Mesenchymal stem cell (in vitro differentiated cells and primary cell): ENCODE results near the gene DPP3.

ENCODE experiments used
- DNase-seq: peaks from one replicate; pipeline ENCODE4 v3.0.0-alpha.2; 2013
- H2AFZ ChIP-seq: one replicate; pipeline ENCODE4 v1.6.1; 2013; ENCODE audit warnings: low read depth, mild to moderate bottlenecking, control low read depth, inconsistent platforms, low read length, moderate library complexity
- H2AK5ac ChIP-seq: 2 replicates; pipeline ENCODE4 v1.6.1; 2013; ENCODE audit warnings: low read length, moderate library complexity, mild to moderate bottlenecking, inconsistent platforms; ENCODE audit not compliant: severe bottlenecking
- H2BK120ac ChIP-seq: one replicate; pipeline ENCODE4 v1.6.1; 2013; ENCODE audit warnings: low read depth, mild to moderate bottlenecking, inconsistent platforms, low read length, moderate library complexity
- H2BK12ac ChIP-seq, 2 experiments: one replicate each; pipeline ENCODE4 v1.6.1; 2013; ENCODE audit warnings: inconsistent platforms in 2 of 2, low read length in 2 of 2, mild to moderate bottlenecking in 2 of 2, moderate library complexity in 2 of 2, control low read depth in 1 of 2
- H2BK15ac ChIP-seq: one replicate; pipeline ENCODE4 v1.6.1; 2013; ENCODE audit warnings: mild to moderate bottlenecking, low read depth, inconsistent platforms; ENCODE audit not compliant: poor library complexity, severe bottlenecking
- H2BK5ac ChIP-seq: 2 replicates; pipeline ENCODE4 v1.6.1; 2013; ENCODE audit warnings: low read depth, mild to moderate bottlenecking, low read length, control low read depth, inconsistent platforms; ENCODE audit not compliant: poor library complexity, severe bottlenecking
- H3K14ac ChIP-seq, 2 experiments: one replicate each; pipeline ENCODE4 v1.6.1; 2013; ENCODE audit warnings: inconsistent platforms in 2 of 2, low read length in 2 of 2, control low read depth in 1 of 2, mild to moderate bottlenecking in 1 of 2, moderate library complexity in 1 of 2
- H3K18ac ChIP-seq, 2 experiments: one replicate each; pipeline ENCODE4 v1.6.1; 2013; ENCODE audit warnings: inconsistent platforms in 2 of 2, low read length in 2 of 2, control low read depth in 1 of 2, low read depth in 1 of 2, mild to moderate bottlenecking in 1 of 2
- H3K23ac ChIP-seq, 2 experiments: one replicate each; pipeline ENCODE4 v1.6.1; 2013; ENCODE audit warnings: inconsistent platforms in 2 of 2, low read length in 2 of 2, mild to moderate bottlenecking in 2 of 2, moderate library complexity in 2 of 2, control low read depth in 1 of 2
- H3K27ac ChIP-seq: 2 replicates; pipeline ENCODE4 v1.5.1; 2013; ENCODE audit warnings: mild to moderate bottlenecking, moderate library complexity, low read length, control low read depth, inconsistent platforms; ENCODE audit not compliant: poor library complexity, severe bottlenecking
- H3K27me3 ChIP-seq, 2 experiments: 2 replicates each; pipeline versions ENCODE4 v1.6.1 to v1.7.0; 2013; ENCODE audit warnings: low read length in 2 of 2, mild to moderate bottlenecking in 2 of 2, moderate library complexity in 2 of 2, control low read depth in 1 of 2, inconsistent platforms in 1 of 2; ENCODE audit not compliant: control insufficient read depth in 1 of 2, insufficient read depth in 1 of 2
- H3K36me3 ChIP-seq, 2 experiments: 2 replicates each; pipeline versions ENCODE4 v1.6.1 to v1.7.0; 2013; ENCODE audit warnings: low read length in 2 of 2, control low read depth in 1 of 2, inconsistent platforms in 1 of 2, low read depth in 1 of 2, mild to moderate bottlenecking in 1 of 2; ENCODE audit not compliant: insufficient read depth in 2 of 2, control insufficient read depth in 1 of 2
- H3K4ac ChIP-seq, 2 experiments: one replicate each; pipeline ENCODE4 v1.6.1; 2013; ENCODE audit warnings: inconsistent platforms in 2 of 2, low read length in 2 of 2, mild to moderate bottlenecking in 2 of 2, moderate library complexity in 2 of 2, control low read depth in 1 of 2, low read depth in 1 of 2
- H3K4me1 ChIP-seq: 2 replicates; pipeline ENCODE4 v1.6.1; 2013; ENCODE audit warnings: low read depth, low read length, control low read depth; ENCODE audit not compliant: control insufficient read depth, insufficient read depth
- H3K4me2 ChIP-seq: 2 replicates; pipeline ENCODE4 v1.6.1; 2013; ENCODE audit warnings: low read length, mild to moderate bottlenecking, inconsistent platforms; ENCODE audit not compliant: poor library complexity, severe bottlenecking
- H3K4me3 ChIP-seq, 2 experiments: 2 replicates each; pipeline versions ENCODE4 v1.5.1 to v1.7.0; 2013; ENCODE audit warnings: low read length in 2 of 2, mild to moderate bottlenecking in 2 of 2, control low read depth in 1 of 2, low read depth in 1 of 2; ENCODE audit not compliant: insufficient read depth in 1 of 2
- H3K79me1 ChIP-seq: replicated peaks from 2 replicates; pipeline ENCODE4 v1.6.1; 2013; ENCODE audit warnings: mild to moderate bottlenecking, control low read depth, low read length, inconsistent platforms; ENCODE audit not compliant: poor library complexity, severe bottlenecking
- H3K9ac ChIP-seq: 2 replicates; pipeline ENCODE4 v1.7.0; 2013; ENCODE audit warnings: mild to moderate bottlenecking, low read length, moderate library complexity
- H3K9me3 ChIP-seq: 2 replicates; pipeline ENCODE4 v1.7.0; 2013; ENCODE audit warnings: mild to moderate bottlenecking, low read length; ENCODE audit not compliant: control insufficient read depth
- H4K8ac ChIP-seq: one replicate; pipeline ENCODE4 v1.6.1; 2013; ENCODE audit warnings: inconsistent platforms, mild to moderate bottlenecking, low read length, moderate library complexity
- H4K91ac ChIP-seq: one replicate; pipeline ENCODE4 v1.6.1; 2013; ENCODE audit warnings: mild to moderate bottlenecking, low read length, inconsistent platforms
- WGBS: methylation state at CpG from one replicate; pipeline ENCODE4 v1.1.7; 2013; ENCODE audit warnings: mixed read lengths; 5-methylcytosine and 5-hydroxymethylcytosine counted together

Gene DPP3

GRCh38 chr11:66546966-66547661 lies 66.9 kb downstream of the DPP3 start:
- no peak overlapping the region for H3K27ac ChIP-seq
- H3K18ac ChIP-seq: peak overlapping the region in 1 of 2 experiments; percentile 34
- H2BK120ac ChIP-seq: no peak overlapping the region
- H3K14ac ChIP-seq: no peak overlapping the region
- no peak overlapping the region for H3K9ac ChIP-seq
- peaks cover 12% of the 10 kb centered on the region for H3K79me1 ChIP-seq
- H3K4me1 ChIP-seq: peaks cover 23% of the 10 kb centered on the region
- H3K27me3 ChIP-seq: peaks cover 5 to 36% of the 10 kb centered on the region in 2 experiments
- peak overlapping the region; percentile 70 for H3K4me2 ChIP-seq
- H2BK5ac ChIP-seq: no peak overlapping the region
- H3K4me3 ChIP-seq: no peak overlapping the region
- no peak overlapping the region for H4K91ac ChIP-seq
- H2AK5ac ChIP-seq: no peak overlapping the region
- peaks cover 10 to 17% of the 10 kb centered on the region in 2 experiments for H3K36me3 ChIP-seq
- WGBS: 23% methylated on average over 17 of the region's 18 CpGs
- H4K8ac ChIP-seq: no peak overlapping the region
- H2BK15ac ChIP-seq: peak overlapping the region; percentile 31
- H3K23ac ChIP-seq: peak overlapping the region in 1 of 2 experiments; percentile 27
- no peak for DNase-seq
- no peak overlapping the region for H3K4ac ChIP-seq
- H3K9me3 ChIP-seq: no peaks in the 10 kb centered on the region
- no peak overlapping the region for H2AFZ ChIP-seq
- no peak overlapping the region for H2BK12ac ChIP-seq

- H3K4ac ChIP-seq: no peak overlapping the region
- H3K4me1 ChIP-seq: peaks cover 23% of the 10 kb centered on the region
- H3K9ac ChIP-seq: no peak overlapping the region
- H3K23ac ChIP-seq: no peak overlapping the region
- H3K27me3 ChIP-seq: peaks cover 5 to 36% of the 10 kb centered on the region in 2 experiments
- H4K8ac ChIP-seq: no peak overlapping the region
- no peak overlapping the region for H2BK12ac ChIP-seq
- no peak for DNase-seq
- no peak overlapping the region for H2AK5ac ChIP-seq
- peaks cover 8 to 11% of the 10 kb centered on the region in 2 experiments for H3K36me3 ChIP-seq
- H4K91ac ChIP-seq: no peak overlapping the region
- H3K4me2 ChIP-seq: no peak overlapping the region
- H3K9me3 ChIP-seq: no peaks in the 10 kb centered on the region
- H2AFZ ChIP-seq: no peak overlapping the region
- H3K27ac ChIP-seq: no peak overlapping the region
- WGBS: 34% methylated on average over 5 of the region's 5 CpGs
- peaks cover 12% of the 10 kb centered on the region for H3K79me1 ChIP-seq
- H2BK15ac ChIP-seq: peak overlapping the region; percentile 29
- no peak overlapping the region for H3K14ac ChIP-seq
- no peak overlapping the region for H2BK120ac ChIP-seq
- H3K4me3 ChIP-seq: no peak overlapping the region
- H3K18ac ChIP-seq: no peak overlapping the region
- H2BK5ac ChIP-seq: no peak overlapping the region
Observed at GRCh38 chr11:66547662-66548009, 67.4 kb downstream of the DPP3 start.

- H4K8ac ChIP-seq: no peak overlapping the region
- H3K9ac ChIP-seq: no peak overlapping the region
- WGBS: 80% methylated on average over 11 of the region's 11 CpGs
- no peak overlapping the region for H2AK5ac ChIP-seq
- no peak overlapping the region for H3K27ac ChIP-seq
- H4K91ac ChIP-seq: no peak overlapping the region
- no peak overlapping the region for H3K4me2 ChIP-seq
- no peak overlapping the region for H2BK5ac ChIP-seq
- H3K27me3 ChIP-seq: peaks cover 5 to 36% of the 10 kb centered on the region in 2 experiments
- H3K4ac ChIP-seq: no peak overlapping the region
- H2BK15ac ChIP-seq: peak overlapping the region; percentile 29
- H3K4me3 ChIP-seq: no peak overlapping the region
- no peak overlapping the region for H3K23ac ChIP-seq
- peaks cover 10% of the 10 kb centered on the region for H3K79me1 ChIP-seq
- no peaks in the 10 kb centered on the region for H3K9me3 ChIP-seq
- no peak overlapping the region for H3K18ac ChIP-seq
- DNase-seq: no peak
- H3K14ac ChIP-seq: no peak overlapping the region
- no peak overlapping the region for H2BK12ac ChIP-seq
- no peak overlapping the region for H2BK120ac ChIP-seq
- H3K4me1 ChIP-seq: peaks cover 23% of the 10 kb centered on the region
- H2AFZ ChIP-seq: no peak overlapping the region
- peaks cover 5 to 7% of the 10 kb centered on the region in 2 experiments for H3K36me3 ChIP-seq
Observed at GRCh38 chr11:66548041-66548440, 67.8 kb downstream of the DPP3 start.

- H3K36me3 ChIP-seq: no peaks in the 10 kb centered on the region
- 72% methylated on average over 9 of the region's 16 CpGs for WGBS
- H4K8ac ChIP-seq: no peak overlapping the region
- H2AFZ ChIP-seq: no peak overlapping the region
- H2BK12ac ChIP-seq: no peak overlapping the region
- H4K91ac ChIP-seq: no peak overlapping the region
- peaks cover 5 to 36% of the 10 kb centered on the region in 2 experiments for H3K27me3 ChIP-seq
- no peak overlapping the region for H3K4me2 ChIP-seq
- H2BK5ac ChIP-seq: no peak overlapping the region
- no peak overlapping the region for H3K4me3 ChIP-seq
- no peaks in the 10 kb centered on the region for H3K9me3 ChIP-seq
- H3K4ac ChIP-seq: no peak overlapping the region
- H3K18ac ChIP-seq: no peak overlapping the region
- peaks cover 2% of the 10 kb centered on the region for H3K79me1 ChIP-seq
- H3K23ac ChIP-seq: no peak overlapping the region
- no peak overlapping the region for H2AK5ac ChIP-seq
- no peak overlapping the region for H3K14ac ChIP-seq
- no peak overlapping the region for H2BK120ac ChIP-seq
- no peak overlapping the region for H3K9ac ChIP-seq
- H3K4me1 ChIP-seq: peaks cover 16% of the 10 kb centered on the region
- no peak overlapping the region for H3K27ac ChIP-seq
- H2BK15ac ChIP-seq: no peak overlapping the region
- no peak for DNase-seq
Observed at GRCh38 chr11:66548774-66549630, 68.8 kb downstream of the DPP3 start.
